ENCODE measurements around the gene PSD4.

- TF ChIP-seq CTCF (IDR thresholded peaks at IDR 0.05): no peak
- no peak for TF ChIP-seq POLR2A (IDR thresholded peaks at IDR 0.05)
Observed at GRCh38 chr2:113184531-113185230, 10.9 kb downstream of the PSD4 start.

Data from esophagus squamous epithelium (tissue), 4 donors.